K562 (cell line): ENCODE measurements around the gene PIP4K2A. TPM values are rescaled to one million over a fixed set of nuclear protein-coding genes. Genes with fewer than 3 reads are reported as not detected.

Experiments
- BRD4 ChIP-seq: fragments of 200-600 bp; sonication (generic); IDR thresholded peaks from 2 replicates; pipeline ENCODE4 v1.6.1; 2017; ENCODE audit warnings: inconsistent platforms
- EGR1 ChIP-seq: fragments of 450-650 bp; conservative IDR thresholded peaks from 2 replicates; pipeline ENCODE4 v1.6.1; 2017; ENCODE audit warnings: mild to moderate bottlenecking
- FOXP1 ChIP-seq: sonication (generic); formaldehyde crosslinking; IDR thresholded peaks from 2 replicates; pipeline ENCODE4 v1.8.0; 2022; ENCODE audit warnings: mild to moderate bottlenecking, missing genetic modification reagents
- HDAC8 ChIP-seq: fragments of 450-650 bp; IDR thresholded peaks from 2 replicates; pipeline ENCODE4 v1.6.1; 2016; ENCODE audit warnings: mild to moderate bottlenecking, missing genetic modification characterization, moderate library complexity, missing compliant biosample characterization
- HNRNPK ChIP-seq: fragments of 200-400 bp; formaldehyde crosslinking; IDR thresholded peaks from one replicate; pipeline ENCODE4 v1.6.1; 2018; ENCODE audit warnings: mild to moderate bottlenecking, low read depth, low read length; ENCODE audit not compliant: poor library complexity, severe bottlenecking
- IRF2 ChIP-seq: sonication (generic); formaldehyde crosslinking; IDR thresholded peaks from 2 replicates; pipeline ENCODE4 v1.8.1; 2022; ENCODE audit warnings: mild to moderate bottlenecking, missing genetic modification reagents
- KDM2B ChIP-seq: fragments of 250-450 bp; sonication (Bioruptor Pico); IDR thresholded peaks from 2 replicates; pipeline ENCODE4 v1.8.0; 2021; ENCODE audit warnings: mild to moderate bottlenecking, moderate library complexity
- MEF2A ChIP-seq: IDR thresholded peaks from 2 replicates; pipeline ENCODE4 v1.6.1; 2011; ENCODE audit warnings: low read depth, mild to moderate bottlenecking, low read length, moderate library complexity; ENCODE audit not compliant: control insufficient read depth
- NBN ChIP-seq: fragments of 450-650 bp; IDR thresholded peaks from 2 replicates; pipeline ENCODE4 v1.6.1; 2016; ENCODE audit warnings: low read depth, mild to moderate bottlenecking
- POLR2G ChIP-seq: fragments of 200-400 bp; formaldehyde crosslinking; IDR thresholded peaks from 2 replicates; pipeline ENCODE4 v1.6.1; 2017; ENCODE audit warnings: low read depth, mild to moderate bottlenecking, antibody characterized with exemption, low read length, moderate library complexity
- RNF2 ChIP-seq: sonication (generic); IDR thresholded peaks from 2 replicates; pipeline ENCODE4 v1.6.1; 2016
- STAT5A ChIP-seq: IDR thresholded peaks from 2 replicates; pipeline ENCODE4 v1.6.1; 2012; ENCODE audit warnings: low read length, inconsistent platforms, borderline replicate concordance
- ZFX ChIP-seq: sonication (generic); formaldehyde crosslinking; IDR thresholded peaks from 2 replicates; pipeline ENCODE4 v1.8.0; 2022; ENCODE audit warnings: mild to moderate bottlenecking, missing genetic modification reagents, moderate library complexity
- ZNF507 ChIP-seq: conservative IDR thresholded peaks from 2 replicates; pipeline ENCODE4 v1.6.1; 2017; ENCODE audit warnings: missing genetic modification characterization, missing compliant biosample characterization
- polyA plus RNA-seq, 8 experiments: library from polyadenylated mRNA; depleted of rRNA in 4 of 8; stranded (reverse) in 5 of 8; unstranded in 3 of 8; fragments of >200 nt; fragmentation: Nextera tagmentation in 2 of 8; fragmentation: Illumina TruSeq in 1 of 8; extraction: Ambion mirVana in 2 of 8; extraction: Trizol in 1 of 8; gene quantifications; 2 replicates each; pipeline versions ENCODE4 v1.2.1 to v1.2.3, GENCODE V29; 2011 to 2014; ENCODE audit warnings: inconsistent platforms in 1 of 8, missing spikeins in 1 of 8
- total RNA-seq, 7 experiments: library from RNA; depleted of rRNA in 6 of 7; stranded (reverse); fragments of >200 nt in 6 of 7; fragmentation: Illumina TruSeq in 2 of 7; extraction: Trizol in 2 of 7; gene quantifications; 2 replicates each; pipeline versions ENCODE4 v1.2.1 to v1.2.3, GENCODE V29; 2011 to 2021; ENCODE audit warnings: low replicate concordance in 1 of 7
- TF ChIP-seq, protein P1 (sequence below): fragments of 250-450 bp; sonication (Bioruptor Pico); IDR thresholded peaks from 2 replicates; pipeline ENCODE4 v1.4.0; 2020; ENCODE audit warnings: mild to moderate bottlenecking, moderate library complexity, borderline replicate concordance
- TF ChIP-seq, protein P2 (sequence below): IDR thresholded peaks from 2 replicates; pipeline ENCODE4 v1.6.1; 2012; ENCODE audit warnings: low read depth, low read length, improper control_type of control experiment, borderline replicate concordance

Gene PIP4K2A
- total and polyA plus RNA-seq, 9 of the 15 experiments (the other 6 are each of a cell fraction or from before 2014, with no cell fraction given): 35.6 to 117 (median 71.9) TPM

DNA sequence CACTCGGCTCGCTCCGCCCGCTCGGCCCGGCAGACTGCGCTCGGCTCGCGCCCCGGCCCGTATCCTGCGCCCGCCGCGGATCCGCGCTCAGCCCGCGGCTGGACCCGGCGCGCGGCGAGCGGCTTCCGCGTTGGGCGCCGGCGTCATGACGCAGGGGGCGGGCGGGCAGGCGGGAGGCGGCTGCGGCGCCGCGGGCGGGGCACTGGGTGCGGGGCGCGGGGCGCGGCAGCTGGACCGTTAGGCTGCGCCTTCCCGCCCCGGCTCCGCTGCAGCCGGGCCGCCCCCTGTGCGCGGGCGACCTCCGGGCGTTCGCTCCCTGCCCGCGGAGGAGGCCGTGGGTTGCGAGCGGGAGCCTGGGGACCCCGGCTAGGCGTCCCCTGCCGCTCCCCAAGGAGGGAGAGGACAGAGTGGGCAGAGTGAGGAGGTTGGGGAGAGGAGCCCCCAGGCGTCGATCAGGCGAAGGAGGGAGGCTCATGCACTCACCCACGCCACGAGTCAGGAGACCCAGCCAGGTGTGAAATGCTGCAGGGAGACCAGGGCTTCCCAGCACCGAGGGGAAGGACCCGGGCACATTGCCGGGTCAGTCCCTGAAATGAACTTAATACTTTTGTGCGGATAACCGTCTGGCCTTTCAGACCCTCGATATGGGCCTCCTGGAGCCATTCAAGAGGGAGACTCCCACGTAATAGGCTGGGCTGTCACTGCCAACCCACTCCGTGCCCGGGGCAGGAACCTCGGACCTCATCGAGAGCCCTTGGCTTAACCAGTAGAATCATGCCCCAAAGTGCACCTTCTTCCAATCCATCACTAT is at the start of gene PIP4K2A (continued):
- peak; percentile 74 for TF ChIP-seq EGR1
- TF ChIP-seq, protein P1, sequence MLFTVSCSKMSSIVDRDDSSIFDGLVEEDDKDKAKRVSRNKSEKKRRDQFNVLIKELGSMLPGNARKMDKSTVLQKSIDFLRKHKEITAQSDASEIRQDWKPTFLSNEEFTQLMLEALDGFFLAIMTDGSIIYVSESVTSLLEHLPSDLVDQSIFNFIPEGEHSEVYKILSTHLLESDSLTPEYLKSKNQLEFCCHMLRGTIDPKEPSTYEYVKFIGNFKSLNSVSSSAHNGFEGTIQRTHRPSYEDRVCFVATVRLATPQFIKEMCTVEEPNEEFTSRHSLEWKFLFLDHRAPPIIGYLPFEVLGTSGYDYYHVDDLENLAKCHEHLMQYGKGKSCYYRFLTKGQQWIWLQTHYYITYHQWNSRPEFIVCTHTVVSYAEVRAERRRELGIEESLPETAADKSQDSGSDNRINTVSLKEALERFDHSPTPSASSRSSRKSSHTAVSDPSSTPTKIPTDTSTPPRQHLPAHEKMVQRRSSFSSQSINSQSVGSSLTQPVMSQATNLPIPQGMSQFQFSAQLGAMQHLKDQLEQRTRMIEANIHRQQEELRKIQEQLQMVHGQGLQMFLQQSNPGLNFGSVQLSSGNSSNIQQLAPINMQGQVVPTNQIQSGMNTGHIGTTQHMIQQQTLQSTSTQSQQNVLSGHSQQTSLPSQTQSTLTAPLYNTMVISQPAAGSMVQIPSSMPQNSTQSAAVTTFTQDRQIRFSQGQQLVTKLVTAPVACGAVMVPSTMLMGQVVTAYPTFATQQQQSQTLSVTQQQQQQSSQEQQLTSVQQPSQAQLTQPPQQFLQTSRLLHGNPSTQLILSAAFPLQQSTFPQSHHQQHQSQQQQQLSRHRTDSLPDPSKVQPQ: no peak
- peak; percentile 34; the same call in 1 of the 2 replicates for TF ChIP-seq HDAC8 (tag)
- no peak for TF ChIP-seq MEF2A
- TF ChIP-seq IRF2 (CRISPR knock-in tag): no peak
- TF ChIP-seq ZNF507 (tag): no peak
- TF ChIP-seq NBN: no peak
- peak; percentile 85 for TF ChIP-seq POLR2G
- TF ChIP-seq HNRNPK: no peak
- TF ChIP-seq STAT5A: no peak
- no peak for TF ChIP-seq BRD4
- 0 out of 2 replicates have a peak, but pooled peaks have one; percentile 24 for TF ChIP-seq KDM2B (CRISPR knock-in tag)
- TF ChIP-seq, protein P2, sequence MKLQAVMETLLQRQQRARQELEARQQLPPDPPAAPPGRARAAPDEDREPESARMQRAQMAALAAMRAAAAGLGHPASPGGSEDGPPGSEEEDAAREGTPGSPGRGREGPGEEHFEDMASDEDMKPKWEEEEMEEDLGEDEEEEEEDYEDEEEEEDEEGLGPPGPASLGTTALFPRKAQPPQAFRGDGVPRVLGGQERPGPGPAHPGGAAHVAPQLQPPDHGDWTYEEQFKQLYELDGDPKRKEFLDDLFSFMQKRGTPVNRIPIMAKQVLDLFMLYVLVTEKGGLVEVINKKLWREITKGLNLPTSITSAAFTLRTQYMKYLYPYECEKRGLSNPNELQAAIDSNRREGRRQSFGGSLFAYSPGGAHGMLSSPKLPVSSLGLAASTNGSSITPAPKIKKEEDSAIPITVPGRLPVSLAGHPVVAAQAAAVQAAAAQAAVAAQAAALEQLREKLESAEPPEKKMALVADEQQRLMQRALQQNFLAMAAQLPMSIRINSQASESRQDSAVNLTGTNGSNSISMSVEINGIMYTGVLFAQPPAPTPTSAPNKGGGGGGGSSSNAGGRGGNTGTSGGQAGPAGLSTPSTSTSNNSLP: no peak
- peak; percentile 63 for TF ChIP-seq ZFX (CRISPR knock-in tag)
- TF ChIP-seq FOXP1 (CRISPR knock-in tag): 0 out of 2 replicates have a peak, but pooled peaks have one; percentile 62
- no peak for TF ChIP-seq RNF2
